ENCODE results near the gene WHRN. TPM values are rescaled to one million over a fixed set of nuclear protein-coding genes. Genes with fewer than 3 reads are reported as not detected.

Gene WHRN
- total and polyA plus RNA-seq, 2 donors = 2.4 to 12.1 TPM

DNA sequence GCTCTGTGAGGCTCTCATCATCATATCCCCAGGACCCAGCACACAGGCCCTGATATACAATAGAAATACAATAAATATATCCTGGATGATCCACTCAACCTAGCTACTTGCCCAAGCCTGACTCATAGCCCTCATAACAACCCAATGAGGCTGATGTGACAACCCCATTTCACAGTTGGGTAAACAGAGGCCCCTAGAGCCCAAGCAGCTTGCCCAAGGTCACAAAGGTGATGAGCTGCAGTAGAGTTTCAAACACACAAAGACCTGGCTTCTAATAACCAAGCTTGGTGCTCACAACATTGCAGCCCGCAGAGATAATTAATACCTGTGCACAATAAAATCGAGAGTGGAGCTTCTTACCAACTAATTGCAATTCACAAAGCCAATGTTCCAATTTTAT, 114.3 kb downstream of the WHRN start:
- WGBS = 93% methylated on average over 2 of the region's 2 CpGs
- H3K27ac ChIP-seq (ENCODE audit: low read depth) = no peak overlapping the region
- no peaks in the 10 kb centered on the region for H3K36me3 ChIP-seq (ENCODE audit: insufficient read depth)
- peaks cover 2% of the 10 kb centered on the region for H3K4me1 ChIP-seq (ENCODE audit: insufficient read depth)
- no peak overlapping the region for H3K4me3 ChIP-seq (ENCODE audit: low read depth, low read length)
- no peak for DNase-seq (ENCODE audit: extremely low spot score)

DNA sequence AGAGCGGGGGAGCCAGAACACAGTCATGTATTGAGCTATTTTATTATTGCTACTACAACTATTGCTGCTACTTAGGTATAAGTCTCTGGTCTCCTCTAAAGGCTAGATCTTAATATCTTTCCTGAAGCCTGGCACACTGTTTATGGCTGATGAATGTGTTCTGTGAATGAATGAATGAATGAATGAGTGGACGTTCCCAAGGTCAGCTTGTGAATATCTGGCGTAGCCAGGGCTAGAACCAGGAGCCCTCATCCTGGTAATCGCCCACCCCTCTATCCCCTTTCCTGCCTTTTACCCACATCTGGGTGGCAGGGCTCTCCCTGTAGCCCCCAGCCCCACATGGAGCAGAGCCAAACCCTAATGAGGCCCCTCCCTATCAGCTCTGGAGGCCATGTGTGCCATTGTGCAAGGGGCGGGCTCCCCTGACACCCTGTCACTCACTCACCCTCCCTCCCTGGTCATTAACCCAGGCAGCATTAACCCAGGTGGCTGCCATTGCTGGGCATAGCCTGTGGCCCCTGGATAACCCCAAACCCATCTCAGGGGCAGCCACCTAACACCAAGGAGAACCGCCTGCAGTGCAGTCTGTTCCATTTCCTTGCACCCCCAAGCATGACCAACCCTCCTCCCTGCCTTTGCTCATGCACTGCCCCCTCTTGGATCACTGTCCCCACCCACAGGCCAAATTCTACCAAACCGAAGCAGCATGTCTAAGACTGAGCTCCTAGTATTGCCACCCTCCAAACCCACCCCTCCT, 115.5 kb downstream of the WHRN start:
- Histone ChIP-seq H3K4me1 (ENCODE audit: insufficient read depth) (peaks cover 2% of the 10 kb centered on the region), H3K27ac (ENCODE audit: low read depth) (no peak overlapping the region), H3K36me3 (ENCODE audit: insufficient read depth) (no peaks in the 10 kb centered on the region), H3K4me3 (ENCODE audit: low read depth, low read length) (no peak overlapping the region)
- WGBS = 89% methylated on average over 7 of the region's 7 CpGs
- DNase-seq (ENCODE audit: extremely low spot score) = no peak

DNA sequence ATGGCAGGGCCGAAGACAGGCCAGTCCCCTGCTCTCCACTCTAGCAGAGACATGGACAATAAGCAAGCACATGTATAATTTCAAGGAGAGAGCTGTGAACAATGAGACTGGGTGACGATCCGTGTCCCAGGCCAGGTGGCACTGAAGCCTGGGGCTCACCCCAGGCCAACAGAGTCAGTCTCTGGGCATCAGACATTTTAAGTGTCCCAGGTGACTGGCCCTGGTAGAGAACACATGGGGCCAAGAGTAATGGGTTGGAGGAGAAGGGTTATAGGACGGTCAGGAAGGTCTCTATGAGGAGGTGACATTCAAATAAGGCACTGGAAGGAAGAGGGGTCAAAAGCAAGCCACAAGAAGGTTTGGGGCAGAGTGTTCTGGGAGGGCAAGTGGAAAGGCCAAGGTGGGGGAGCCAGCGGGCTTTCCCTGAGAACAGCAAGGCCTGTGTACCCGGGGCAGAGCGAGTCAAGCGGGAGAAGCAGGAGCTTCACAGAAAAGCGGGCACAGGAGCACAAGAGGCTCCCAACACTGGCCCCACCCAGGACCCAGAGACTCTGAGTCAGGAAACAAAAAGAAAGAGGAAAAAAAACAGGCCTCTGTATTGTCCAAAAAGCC, 116.4 kb downstream of the WHRN start:
- no peak for DNase-seq (ENCODE audit: extremely low spot score)
- H3K36me3 ChIP-seq (ENCODE audit: insufficient read depth) = no peaks in the 10 kb centered on the region
- H3K27ac ChIP-seq (ENCODE audit: low read depth) = peak overlapping the region; percentile 57
- H3K4me1 ChIP-seq (ENCODE audit: insufficient read depth) = peaks cover 2% of the 10 kb centered on the region
- no peak overlapping the region for H3K4me3 ChIP-seq (ENCODE audit: low read depth, low read length)
- WGBS = 80% methylated on average over 9 of the region's 9 CpGs

DNA sequence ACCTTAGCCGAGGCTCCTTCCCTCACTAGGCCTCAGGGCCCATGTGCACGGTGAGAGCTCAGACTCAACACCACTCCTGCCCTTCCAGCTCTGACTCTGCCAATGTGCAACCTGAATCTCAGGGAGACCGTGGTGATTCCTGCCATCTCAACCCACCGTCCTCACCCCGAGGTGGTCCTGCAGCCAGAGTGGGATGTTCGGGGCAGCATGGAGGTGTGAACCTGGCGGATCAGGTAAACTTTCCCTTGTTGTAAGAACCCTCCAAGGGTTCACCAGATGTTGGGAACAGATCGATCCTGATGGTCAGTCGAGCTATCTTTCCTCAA, 117.0 kb downstream of the WHRN start:
- Histone ChIP-seq H3K27ac (ENCODE audit: low read depth) (peak overlapping the region; percentile 65), H3K36me3 (ENCODE audit: insufficient read depth) (no peaks in the 10 kb centered on the region), H3K4me1 (ENCODE audit: insufficient read depth) (peaks cover 2% of the 10 kb centered on the region), H3K4me3 (ENCODE audit: low read depth, low read length) (no peak overlapping the region)
- WGBS = 49% methylated on average over 9 of the region's 9 CpGs
- no peak for DNase-seq (ENCODE audit: extremely low spot score)

DNA sequence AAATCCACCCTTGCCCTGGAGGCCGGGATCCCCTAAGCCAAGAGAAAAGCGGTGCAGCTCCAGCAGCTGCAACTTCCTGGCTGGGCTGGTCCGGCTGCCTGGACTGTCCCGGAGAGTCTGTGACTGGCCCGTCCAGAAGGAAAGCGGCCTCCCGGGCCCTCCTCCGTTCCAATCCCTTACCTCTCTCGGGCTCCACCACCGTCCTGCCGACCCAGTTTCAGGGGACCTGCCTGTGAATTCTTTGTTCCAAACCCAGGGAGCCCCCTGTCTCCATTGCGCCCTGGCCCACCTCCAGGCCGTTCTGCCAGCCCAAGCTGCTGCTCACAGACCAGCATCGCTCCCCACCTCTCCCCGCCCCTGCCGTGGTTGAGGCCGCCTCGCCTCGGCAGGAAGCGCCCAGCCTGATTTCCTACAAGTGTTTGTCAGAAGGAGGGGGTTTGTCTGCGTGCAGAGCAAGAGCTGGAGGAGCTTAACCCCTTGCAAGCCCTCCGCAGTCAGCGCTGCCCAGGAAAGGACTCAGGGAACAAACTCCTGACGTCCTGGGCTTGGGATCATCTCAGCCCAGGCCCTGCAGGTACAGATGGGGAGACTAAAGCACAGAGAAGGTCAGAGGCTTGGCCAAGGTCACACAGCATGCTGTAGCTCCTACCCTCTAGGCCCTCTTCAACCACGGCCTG, 117.5 kb downstream of the WHRN start, which contains the start of gene AKNA:
Gene AKNA (minus strand): TSS at position 303 of the 677 bp plus-strand sequence. CDS start 6,649 bp downstream, outside the sequence.
- H3K36me3 ChIP-seq (ENCODE audit: insufficient read depth) = no peaks in the 10 kb centered on the region
- peaks cover 2% of the 10 kb centered on the region for H3K4me1 ChIP-seq (ENCODE audit: insufficient read depth)
- DNase-seq (ENCODE audit: extremely low spot score) = peak; percentile 68
- peak within 1 kb of the TSS; percentile 87 for H3K27ac ChIP-seq (ENCODE audit: low read depth)
- peak within 1 kb of the TSS; percentile 55 for H3K4me3 ChIP-seq (ENCODE audit: low read depth, low read length)
- 1% methylated on average over 25 of the region's 25 CpGs for WGBS

DNA sequence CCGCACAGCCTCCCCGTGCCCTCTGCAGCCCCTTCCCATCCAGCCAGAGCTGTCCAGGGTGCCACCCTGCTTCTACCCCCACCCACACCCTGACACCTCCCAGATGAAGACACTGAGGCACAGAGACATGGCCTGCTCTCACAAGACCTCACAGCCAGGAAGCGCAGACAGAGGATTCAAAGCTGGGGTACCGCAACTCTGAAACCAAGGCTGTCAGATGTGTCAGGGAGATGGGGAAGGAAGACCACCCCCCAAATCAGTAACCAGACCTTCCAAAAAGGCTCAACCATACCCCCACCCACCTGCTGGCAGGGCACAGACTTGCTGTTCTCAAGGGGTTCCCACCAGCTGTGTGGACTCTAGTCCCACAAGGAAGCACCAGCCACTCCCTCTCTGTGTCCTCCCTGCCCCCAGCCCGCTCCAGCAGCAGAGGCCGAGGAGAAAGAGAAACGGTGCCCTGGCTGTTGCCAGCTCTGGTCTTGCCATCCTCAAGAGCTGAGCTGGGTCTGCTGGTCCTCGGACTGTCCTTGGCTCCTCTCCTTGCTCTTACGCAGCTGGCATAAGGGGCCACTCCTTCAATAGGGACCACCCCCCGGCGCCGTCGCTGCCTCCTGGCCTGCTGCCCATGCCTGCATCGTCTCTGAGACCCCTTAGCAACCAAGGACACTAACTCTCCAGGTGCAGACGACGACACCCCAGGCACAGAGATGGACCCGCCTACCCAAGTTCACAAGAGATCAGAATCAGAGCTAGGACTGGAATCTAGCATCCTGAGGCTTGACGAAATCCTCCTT, 118.2 kb downstream of the WHRN start:
- Histone ChIP-seq H3K27ac (ENCODE audit: low read depth) (peak overlapping the region; percentile 87), H3K36me3 (ENCODE audit: insufficient read depth) (no peaks in the 10 kb centered on the region), H3K4me1 (ENCODE audit: insufficient read depth) (peaks cover 1% of the 10 kb centered on the region), H3K4me3 (ENCODE audit: low read depth, low read length) (peak overlapping the region; percentile 55)
- no peak for DNase-seq (ENCODE audit: extremely low spot score)
- 4% methylated on average over 18 of the region's 18 CpGs for WGBS

DNA sequence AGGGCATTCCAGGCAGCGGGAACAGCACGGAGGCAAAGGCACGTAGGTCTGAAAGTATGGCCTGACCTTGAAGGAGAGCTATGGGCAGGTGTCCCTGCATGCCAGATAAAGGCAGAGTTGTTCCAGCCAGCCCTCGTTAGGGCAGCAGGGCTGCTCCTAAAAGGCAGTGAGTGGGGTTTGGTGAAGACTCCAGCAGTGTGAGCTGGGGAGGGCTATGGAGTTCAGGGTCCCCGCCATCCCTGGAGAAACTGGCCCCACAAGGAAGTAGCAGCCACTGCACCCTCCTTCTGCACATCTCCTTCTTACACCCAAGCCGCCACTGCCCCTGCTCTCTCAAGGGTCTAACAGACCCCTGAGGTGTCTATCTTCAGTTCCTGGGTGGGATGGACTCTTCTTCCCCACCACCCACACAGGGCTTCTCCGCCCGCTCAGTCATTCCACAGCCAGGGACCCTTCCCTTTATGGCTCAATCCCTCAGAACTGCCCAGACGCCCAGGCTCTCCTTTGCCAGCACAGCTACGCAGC, 118.8 kb downstream of the WHRN start:
- 34% methylated on average over 10 of the region's 10 CpGs for WGBS
- Histone ChIP-seq H3K27ac (ENCODE audit: low read depth) (peak overlapping the region; percentile 87), H3K4me1 (ENCODE audit: insufficient read depth) (no peaks in the 10 kb centered on the region)

DNA sequence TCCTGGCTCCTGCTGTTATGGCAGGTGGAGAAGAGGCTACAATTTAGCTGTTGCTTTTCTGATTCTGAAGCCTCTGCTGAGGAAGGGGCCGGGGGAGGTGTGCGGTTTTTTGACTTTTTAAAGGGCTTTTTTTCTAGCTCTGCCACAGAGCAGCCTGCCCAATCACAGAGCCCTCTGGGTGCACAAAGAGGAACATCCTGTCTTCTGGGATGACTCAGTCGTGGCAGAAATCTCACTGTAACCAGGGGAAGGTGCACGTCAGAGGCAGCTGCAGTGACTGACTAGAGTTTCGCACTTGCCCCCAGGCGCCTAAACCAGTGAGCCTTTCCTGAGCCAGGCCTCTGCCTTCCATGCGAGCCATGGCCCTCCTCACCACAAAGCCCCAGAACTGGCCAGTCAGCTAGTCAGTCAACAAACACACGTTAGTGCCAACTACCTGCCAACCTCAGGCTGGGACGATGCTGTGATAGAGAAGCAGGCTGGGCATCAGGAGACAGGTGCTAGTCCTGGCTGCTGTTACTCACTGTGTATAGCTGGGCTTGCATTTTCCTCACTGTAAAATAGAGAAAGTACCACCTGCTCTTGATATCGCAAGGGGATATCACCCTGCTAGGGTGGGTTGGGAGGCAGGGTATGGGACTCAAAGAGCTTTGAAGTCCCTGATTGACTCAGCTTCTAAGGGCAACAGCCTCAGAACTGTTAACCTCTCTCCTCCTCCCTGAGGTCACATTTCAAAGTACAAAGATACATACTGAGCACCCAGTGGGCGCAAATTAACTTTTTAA, 119.7 kb downstream of the WHRN start:
- no peak for DNase-seq (ENCODE audit: extremely low spot score)
- no peaks in the 10 kb centered on the region for H3K36me3 ChIP-seq (ENCODE audit: insufficient read depth)
- WGBS = 57% methylated on average over 11 of the region's 11 CpGs
- peak overlapping the region; percentile 55 for H3K4me3 ChIP-seq (ENCODE audit: low read depth, low read length)
- H3K4me1 ChIP-seq (ENCODE audit: insufficient read depth) = no peaks in the 10 kb centered on the region
- H3K27ac ChIP-seq (ENCODE audit: low read depth) = peak overlapping the region; percentile 87

More for the DNA sequence above, 118.8 kb downstream of the WHRN start:
- no peak for DNase-seq (ENCODE audit: extremely low spot score)
- H3K36me3 ChIP-seq (ENCODE audit: insufficient read depth) = no peaks in the 10 kb centered on the region
- H3K4me3 ChIP-seq (ENCODE audit: low read depth, low read length) = peak overlapping the region; percentile 55

DNA sequence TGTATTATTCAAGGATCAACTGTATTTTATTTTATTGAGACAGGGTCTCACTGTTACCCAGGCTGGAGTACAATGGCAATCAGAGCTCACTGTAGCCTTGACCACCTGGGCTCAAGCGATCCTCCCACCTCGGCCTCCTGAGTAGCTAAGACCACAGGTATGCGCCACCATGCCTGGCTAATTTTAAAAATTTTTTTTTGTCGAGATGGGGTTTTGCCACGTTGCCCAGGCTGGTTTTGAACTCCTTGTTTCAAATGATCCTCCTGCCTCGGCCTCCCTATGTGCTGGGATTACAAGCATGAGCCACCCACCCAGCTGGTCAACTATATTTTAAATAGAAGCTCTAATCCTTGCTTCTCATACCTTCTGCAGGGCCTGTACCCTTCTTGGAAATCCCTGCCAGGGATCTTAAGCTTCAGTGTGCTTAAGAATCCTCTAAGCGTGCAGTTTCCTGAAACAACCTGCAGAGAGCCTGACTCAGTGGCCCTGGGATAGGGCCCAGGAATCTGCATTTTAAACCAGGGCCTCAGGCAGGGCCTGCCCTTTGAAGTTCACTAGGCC, 120.4 kb downstream of the WHRN start:
- Histone ChIP-seq H3K4me3 (ENCODE audit: low read depth, low read length) (no peak overlapping the region), H3K4me1 (ENCODE audit: insufficient read depth) (no peaks in the 10 kb centered on the region), H3K27ac (ENCODE audit: low read depth) (peak overlapping the region; percentile 51), H3K36me3 (ENCODE audit: insufficient read depth) (peaks cover under 1% of the 10 kb centered on the region)
- no peak for DNase-seq (ENCODE audit: extremely low spot score)
- WGBS = 78% methylated on average over 7 of the region's 7 CpGs

DNA sequence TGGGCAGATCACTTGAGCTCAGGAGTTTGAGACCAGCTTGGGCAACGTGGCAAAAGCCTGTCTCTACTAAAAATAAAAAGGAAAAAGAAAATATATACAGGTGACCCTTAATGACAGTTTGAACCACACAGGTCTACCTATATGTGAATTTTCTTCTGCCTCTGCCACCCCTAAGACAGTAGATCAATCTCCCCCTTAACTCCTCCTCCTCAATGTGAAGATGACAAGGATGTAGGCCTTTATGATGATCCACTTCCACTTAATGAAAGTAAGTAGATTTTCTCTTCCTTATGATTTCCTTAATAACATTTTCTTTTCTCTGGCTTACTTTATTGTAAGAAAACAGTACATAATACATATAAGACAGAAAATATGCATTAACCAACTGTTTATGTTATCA, 120.9 kb downstream of the WHRN start:
- no peak for DNase-seq (ENCODE audit: extremely low spot score)
- no peaks in the 10 kb centered on the region for H3K4me1 ChIP-seq (ENCODE audit: insufficient read depth)
- 52% methylated on average over 1 of the region's 1 CpG for WGBS
- H3K36me3 ChIP-seq (ENCODE audit: insufficient read depth) = peaks cover 2% of the 10 kb centered on the region
- no peak overlapping the region for H3K4me3 ChIP-seq (ENCODE audit: low read depth, low read length)
- no peak overlapping the region for H3K27ac ChIP-seq (ENCODE audit: low read depth)

DNA sequence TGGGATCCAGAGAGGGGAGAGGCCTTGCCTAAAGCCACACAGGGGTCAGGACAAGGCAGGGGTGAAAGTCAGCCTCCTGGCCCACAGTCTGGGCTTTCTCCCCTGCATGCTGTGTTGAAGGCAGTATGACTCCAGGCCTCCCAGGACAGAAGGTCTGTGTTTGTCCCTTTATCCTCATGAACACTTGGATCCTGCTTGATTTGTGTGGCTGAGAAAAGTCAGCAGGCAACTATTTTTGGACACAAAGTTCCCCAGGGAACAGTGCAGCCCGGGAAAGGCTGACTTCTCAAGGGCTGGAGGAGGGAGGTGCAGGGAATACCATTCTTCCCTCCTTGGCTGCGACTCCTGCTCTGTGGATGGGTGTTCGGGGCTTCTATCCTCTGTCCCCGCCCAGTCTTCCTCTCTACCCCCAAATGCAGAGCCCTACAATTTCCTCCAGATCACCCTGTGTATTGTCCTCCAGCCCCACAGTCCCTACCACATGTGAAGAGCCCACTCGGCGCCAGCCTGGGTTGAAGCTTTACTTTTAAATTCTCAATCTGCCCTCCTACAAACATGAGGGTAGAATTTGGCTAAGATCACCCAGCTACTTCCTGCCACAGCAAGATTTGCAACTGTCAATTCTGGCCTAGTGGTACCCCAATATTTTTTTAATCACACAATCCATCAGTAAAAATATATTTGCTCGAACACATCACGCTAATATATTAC, 121.6 kb downstream of the WHRN start:
- no peaks in the 10 kb centered on the region for H3K4me1 ChIP-seq (ENCODE audit: insufficient read depth)
- WGBS = 39% methylated on average over 8 of the region's 8 CpGs
- H3K27ac ChIP-seq (ENCODE audit: low read depth) = peak overlapping the region; percentile 78
- DNase-seq (ENCODE audit: extremely low spot score) = no peak
- peaks cover 2% of the 10 kb centered on the region for H3K36me3 ChIP-seq (ENCODE audit: insufficient read depth)
- no peak overlapping the region for H3K4me3 ChIP-seq (ENCODE audit: low read depth, low read length)

Measured in urinary bladder (tissue), 4 donors.